ENCODE results near the gene OPN3.

The OPN3 gene

DNA sequence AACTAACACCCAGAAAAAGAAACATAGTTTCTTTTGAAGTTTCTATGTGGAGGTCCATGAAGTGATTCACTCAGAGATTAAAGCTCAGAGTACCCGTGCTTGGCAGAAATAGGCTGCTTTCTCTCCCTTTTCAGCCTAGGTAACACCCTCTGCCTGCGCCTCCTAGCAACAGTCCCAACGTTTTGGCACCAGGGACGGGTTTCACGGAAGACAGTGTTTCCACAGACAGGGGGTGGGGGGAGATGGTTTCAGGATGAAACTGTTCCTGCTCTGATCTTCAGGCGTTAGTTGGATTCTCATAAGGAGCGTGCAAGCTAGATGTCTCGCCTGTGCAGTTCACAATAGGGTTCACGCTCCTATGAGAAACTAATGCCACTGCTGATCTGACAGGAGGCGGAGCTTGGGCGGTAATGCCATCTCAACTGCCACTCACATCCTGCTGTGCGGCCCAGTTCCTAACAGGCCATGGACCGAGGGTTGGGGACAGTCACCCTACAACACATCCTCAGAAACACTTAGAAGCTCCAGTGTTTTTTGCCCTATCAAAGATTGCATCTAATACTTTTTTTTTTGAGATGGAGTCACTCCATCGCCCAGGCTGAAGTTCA lies 53.2 kb downstream of the OPN3 start:
- no peak for DNase-seq

- DNase-seq: no peak
These were observed 57.2 kb downstream of the OPN3 start for GRCh38 chr1:241582921-241583321.

DNA sequence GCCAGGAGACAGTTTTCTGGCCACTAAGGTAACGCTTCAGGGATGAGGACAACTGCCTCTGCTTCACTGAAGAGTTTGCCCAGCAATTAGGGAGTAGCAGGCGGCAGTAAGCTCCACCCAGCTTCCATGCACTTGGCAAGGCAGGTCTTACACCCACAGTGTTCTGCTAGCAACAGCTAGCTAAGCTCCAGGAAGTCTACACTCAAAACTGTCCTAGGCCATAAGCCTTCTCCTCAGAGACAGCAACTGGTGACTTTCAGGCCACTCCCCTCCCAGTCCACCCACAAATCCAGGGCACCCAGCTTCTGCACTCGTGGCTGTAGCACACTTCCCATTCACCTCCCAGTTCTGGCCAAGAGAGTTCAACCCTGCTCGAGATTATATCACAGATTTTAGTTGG lies 60.7 kb downstream of the OPN3 start:
- DNase-seq: no peak

GRCh38 chr1:241574154-241574553 lies 66.0 kb downstream of the OPN3 start:
- DNase-seq: no peak

- no peak for DNase-seq
These were observed 70.3 kb downstream of the OPN3 start for GRCh38 chr1:241569848-241570247.

DNA sequence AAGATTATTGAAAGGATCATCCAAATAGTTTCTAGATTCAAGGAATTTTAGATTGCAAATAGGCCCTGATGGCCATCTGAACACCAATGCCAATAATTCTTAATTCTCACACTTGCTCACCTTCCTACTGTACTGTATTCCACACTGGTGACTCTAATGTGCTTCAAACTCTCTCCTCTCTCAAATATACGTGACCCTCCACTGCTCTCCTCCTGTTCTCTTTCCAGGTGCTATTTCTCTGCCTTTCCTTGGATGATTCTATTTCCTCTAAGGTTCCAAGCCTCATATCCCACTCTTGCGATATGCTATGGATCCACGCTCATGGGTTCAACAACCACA lies 79.4 kb downstream of the OPN3 start:
- no peak for DNase-seq

DNA sequence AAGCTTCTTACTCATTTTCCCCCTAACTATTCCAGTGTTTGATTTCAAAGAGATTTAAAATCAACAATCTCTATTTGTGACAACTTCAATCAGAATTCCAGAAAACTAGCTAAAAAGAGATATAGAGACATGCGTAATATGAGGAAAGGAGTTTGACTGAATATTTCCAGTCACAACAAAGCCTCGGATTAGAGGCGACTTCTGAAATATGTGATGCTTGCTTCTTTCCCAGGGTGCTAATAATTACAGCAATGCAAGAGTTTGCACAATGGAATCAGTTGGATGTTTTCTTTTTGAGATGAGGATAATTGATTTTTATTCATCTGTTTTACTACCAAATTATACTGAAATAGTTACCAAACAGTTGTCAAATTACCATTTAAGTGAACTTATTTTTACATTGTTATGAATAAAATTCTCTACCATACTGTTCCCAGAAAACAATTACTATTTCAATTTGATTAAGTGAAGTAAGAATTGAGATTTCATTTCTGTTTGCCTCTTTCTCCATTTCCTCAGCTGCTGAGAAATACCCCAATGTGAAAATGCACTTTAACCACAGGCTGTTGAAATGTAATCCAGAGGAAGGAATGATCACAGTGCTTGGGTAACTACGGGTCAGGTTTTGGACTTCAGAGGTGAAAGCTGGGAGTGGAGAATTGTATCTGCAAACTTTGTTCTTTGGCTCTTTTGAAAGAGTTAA lies 79.9 kb downstream of the OPN3 start:
- DNase-seq: no peak

DNA sequence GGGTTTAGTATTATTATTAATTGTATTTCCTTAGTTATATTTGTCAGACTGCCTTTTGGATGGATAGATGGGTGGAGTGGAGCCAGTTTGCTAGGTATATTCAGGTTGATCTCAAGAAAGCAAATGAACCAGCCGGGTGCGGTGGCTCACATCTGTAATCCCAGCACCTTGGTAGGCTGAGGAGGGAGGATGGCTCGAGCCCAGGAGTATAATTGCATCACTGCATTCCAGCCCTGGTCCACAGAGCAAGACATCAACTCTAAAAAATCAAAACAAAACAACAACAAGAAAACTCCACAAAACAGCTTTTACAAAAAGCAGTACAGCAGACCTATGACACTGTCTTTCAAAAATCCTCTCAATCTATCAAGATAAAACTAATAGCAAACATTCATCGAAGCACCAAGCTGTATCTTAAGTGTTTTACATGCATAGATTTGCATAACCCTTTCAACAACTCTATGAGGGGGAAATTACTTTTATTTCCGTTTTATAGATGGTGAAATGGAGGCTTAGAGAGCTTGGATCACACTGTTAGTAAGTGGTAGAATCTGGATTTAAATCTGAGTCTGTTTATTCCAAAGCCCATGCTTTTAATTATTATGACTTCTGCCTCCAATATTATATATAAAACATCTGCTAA lies 82.5 kb downstream of the OPN3 start:
- DNase-seq: no peak

DNA sequence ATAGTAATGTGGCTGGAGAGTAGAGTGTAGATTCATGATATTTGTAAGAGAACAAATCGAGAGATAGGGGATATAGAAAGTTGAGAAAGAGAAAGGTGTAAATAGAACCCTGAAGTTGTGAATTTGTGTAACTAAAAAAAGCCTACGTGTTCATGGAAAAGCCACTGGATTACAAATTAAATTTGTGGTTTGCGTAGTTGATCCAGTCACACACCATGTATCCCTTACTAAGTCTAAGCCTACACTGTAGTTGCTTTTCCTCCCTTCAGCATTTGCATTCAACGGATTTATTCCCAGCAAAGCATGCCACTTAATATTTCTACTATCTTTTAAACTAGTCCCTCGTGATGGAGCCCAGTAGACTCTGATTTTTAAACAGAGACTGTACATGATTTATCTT lies 83.1 kb downstream of the OPN3 start:
- no peak for DNase-seq

- DNase-seq: no peak
These were observed 84.6 kb downstream of the OPN3 start for GRCh38 chr1:241555526-241555925.

- no peak for DNase-seq
These were observed 86.1 kb downstream of the OPN3 start for GRCh38 chr1:241553886-241554592.

DNA sequence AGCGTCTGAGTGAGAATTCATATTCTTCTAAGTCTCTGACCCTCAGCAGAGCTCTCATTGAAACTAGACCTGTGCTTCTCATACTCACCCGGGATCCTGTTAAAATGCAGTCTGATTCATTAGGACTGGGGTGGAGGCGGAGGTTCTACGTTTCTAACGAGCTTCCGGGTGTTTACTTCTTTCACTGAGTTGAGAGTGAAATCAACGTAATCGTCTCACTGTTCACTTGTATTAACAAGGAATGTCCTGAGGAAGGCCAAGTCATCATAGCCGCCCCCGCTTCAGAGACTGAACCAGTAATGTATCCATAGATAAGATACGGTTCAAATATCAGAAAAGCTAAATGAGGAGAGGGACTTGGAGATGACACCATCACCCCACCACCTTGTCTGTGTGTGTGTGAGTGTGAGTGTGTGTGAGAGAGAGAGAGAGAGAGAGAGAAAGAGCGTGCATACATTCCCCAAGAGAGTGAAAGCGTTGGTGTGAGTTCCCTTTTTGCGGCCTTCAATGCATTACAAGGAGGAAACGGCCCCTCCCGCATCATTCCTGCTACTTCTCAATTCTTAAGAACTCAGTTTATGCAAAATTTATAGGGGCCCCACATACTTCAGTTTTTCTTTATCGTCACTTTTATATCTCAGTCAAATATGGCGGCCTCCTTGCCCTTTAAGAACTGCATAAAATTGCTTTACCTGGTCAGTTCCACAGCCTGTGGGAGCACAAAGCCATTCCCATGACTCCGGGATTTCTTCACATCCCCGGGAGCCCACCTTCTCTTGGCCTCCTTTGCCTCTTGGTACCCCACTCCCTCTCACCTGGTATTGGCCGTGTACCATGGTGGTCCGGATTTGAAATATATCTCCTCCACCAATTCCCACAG lies 88.2 kb downstream of the OPN3 start:
- no peak for DNase-seq

DNA sequence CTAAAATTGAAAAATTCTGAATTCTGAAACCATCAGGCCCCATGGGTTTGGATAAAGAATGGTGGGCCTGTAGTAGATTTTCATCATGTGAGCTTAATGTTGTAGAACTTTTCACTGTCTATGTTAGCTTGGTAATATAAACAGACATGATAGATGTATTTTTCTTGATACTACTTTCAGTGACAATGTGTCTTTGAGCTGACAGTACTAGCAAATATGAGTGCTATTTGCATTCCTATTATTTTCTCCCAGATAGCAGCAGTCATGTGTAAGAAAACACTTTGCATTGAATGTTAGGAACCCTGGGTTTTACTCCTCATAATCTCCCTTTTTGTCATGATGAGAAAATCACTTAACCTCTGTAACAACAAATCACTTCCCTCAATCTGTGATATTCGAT lies 89.9 kb downstream of the OPN3 start:
- DNase-seq: no peak

DNA sequence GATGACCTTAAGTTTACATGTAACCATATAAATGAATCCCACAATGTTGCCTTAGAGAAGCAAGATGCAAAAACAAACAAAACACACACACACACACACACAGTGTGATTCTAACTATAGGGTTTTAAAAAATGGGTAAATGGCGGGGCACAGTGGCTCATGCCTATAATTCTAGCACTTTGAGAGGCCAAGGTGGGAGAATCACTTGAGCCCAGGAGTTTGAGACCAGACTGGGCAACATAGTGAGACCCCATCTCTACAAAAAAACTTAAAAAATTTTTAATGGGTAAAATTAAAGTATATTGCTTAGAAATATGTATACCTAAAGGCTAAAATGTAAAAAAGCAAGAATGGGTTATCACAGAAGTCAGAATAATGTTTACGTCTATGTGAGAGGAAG lies 92.2 kb downstream of the OPN3 start:
- no peak for DNase-seq

Data from COR-L47 (cell line).